ENCODE results near the gene LAX1.

Gene LAX1, protein sequence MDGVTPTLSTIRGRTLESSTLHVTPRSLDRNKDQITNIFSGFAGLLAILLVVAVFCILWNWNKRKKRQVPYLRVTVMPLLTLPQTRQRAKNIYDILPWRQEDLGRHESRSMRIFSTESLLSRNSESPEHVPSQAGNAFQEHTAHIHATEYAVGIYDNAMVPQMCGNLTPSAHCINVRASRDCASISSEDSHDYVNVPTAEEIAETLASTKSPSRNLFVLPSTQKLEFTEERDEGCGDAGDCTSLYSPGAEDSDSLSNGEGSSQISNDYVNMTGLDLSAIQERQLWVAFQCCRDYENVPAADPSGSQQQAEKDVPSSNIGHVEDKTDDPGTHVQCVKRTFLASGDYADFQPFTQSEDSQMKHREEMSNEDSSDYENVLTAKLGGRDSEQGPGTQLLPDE

DNA sequence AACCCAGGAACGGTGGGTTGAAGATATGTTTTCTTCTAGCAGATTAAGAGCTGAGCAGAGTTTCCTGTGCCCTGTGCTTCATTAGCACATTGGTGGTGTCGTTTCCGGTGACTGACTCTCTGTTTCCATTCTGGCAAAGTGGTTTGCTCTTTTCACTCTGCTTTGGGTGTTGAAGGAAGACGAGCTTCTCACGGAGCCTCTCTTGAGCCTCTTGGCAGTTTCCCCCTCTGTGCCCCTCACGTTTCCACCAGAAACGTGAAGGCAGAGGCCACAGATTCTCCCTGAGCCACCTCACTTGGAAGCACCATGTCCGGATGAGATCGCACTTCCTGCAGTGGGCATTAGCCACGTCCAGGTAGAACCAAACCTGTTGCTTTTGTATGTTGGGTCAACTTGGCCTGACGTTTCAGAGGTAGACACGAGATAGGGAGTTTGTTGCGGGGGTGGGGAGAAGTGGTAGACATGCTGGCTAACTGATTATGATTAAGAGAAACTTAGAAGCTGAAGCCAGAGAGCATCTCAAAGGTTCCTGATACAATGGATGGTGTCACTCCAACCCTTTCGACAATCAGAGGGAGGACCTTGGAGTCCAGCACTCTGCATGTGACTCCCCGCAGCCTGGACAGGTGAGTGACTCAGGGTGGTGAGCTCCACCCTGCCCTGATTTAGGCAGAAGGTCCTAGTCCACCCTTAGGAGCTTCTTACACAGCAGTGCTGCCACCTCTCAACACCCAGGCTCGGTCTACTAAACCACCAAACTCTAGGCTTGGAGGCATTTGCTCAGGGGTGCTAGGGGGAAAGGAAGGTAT, at the start of gene LAX1:
TSS of gene LAX1 (plus strand) at position 155 of the 809 bp plus-strand sequence. CDS start at position 538, 383 bp downstream.
- TF ChIP-seq, protein P1, sequence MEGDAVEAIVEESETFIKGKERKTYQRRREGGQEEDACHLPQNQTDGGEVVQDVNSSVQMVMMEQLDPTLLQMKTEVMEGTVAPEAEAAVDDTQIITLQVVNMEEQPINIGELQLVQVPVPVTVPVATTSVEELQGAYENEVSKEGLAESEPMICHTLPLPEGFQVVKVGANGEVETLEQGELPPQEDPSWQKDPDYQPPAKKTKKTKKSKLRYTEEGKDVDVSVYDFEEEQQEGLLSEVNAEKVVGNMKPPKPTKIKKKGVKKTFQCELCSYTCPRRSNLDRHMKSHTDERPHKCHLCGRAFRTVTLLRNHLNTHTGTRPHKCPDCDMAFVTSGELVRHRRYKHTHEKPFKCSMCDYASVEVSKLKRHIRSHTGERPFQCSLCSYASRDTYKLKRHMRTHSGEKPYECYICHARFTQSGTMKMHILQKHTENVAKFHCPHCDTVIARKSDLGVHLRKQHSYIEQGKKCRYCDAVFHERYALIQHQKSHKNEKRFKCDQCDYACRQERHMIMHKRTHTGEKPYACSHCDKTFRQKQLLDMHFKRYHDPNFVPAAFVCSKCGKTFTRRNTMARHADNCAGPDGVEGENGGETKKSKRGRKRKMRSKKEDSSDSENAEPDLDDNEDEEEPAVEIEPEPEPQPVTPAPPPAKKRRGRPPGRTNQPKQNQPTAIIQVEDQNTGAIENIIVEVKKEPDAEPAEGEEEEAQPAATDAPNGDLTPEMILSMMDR (IDR thresholded peaks at IDR 0.05; ENCODE audit: low read depth, low read length, missing control alignments), result no peak
- in situ Hi-C loops (cut with HindIII; ENCODE audit: low sequenced_read_pairs), result no loop called here
- no peak for DNase-seq (ENCODE audit: low read depth)
- no peak within 1 kb of the TSS for H3K4me3 ChIP-seq (ENCODE audit: low read depth, low read length)

GRCh38 chr1:203717120-203717519, 47.9 kb upstream of the LAX1 start:
- no peak for DNase-seq (ENCODE audit: low read depth)
- in situ Hi-C loops (cut with HindIII; ENCODE audit: low sequenced_read_pairs), result loop anchor here (25.0 kb wide), 1 partner anchor 205 kb away; no protein-coding TSS in a partner anchor
- H3K4me3 ChIP-seq (ENCODE audit: low read depth, low read length), result no peak overlapping the region
- TF ChIP-seq, protein P1 (IDR thresholded peaks at IDR 0.05; ENCODE audit: low read depth, low read length, missing control alignments), result no peak

DNA sequence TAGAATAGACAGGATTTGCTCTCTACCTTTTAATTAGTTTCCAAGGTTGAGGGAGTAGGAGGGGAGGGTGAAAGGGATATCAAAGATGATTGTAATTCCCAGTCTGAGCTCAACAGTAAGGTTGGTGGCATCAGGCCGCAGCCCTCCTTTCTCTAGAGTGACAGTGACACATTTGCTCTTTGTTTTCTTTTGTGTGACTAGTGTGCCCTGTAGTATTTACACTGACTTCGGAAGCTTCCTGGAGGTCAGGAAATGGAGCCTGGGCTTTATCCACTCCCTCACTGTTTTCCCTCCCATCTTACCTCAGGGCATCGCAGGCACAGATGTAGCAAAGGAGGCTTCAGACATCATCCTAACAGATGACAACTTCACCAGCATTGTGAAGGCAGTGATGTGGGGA, 44.7 kb upstream of the LAX1 start:
- no peak for DNase-seq (ENCODE audit: low read depth)
- in situ Hi-C loops (cut with HindIII; ENCODE audit: low sequenced_read_pairs), result loop anchor here (25.0 kb wide), 1 partner anchor 208 kb away; no protein-coding TSS in a partner anchor
- H3K4me3 ChIP-seq (ENCODE audit: low read depth, low read length), result no peak overlapping the region
- TF ChIP-seq, protein P1 (IDR thresholded peaks at IDR 0.05; ENCODE audit: low read depth, low read length, missing control alignments), result no peak

- in situ Hi-C loops (cut with HindIII; ENCODE audit: low sequenced_read_pairs), result loop anchor here (25.0 kb wide), 1 partner anchor 211 kb away; no protein-coding TSS in a partner anchor
- no peak overlapping the region for H3K4me3 ChIP-seq (ENCODE audit: low read depth, low read length)
- TF ChIP-seq, protein P1 (IDR thresholded peaks at IDR 0.05; ENCODE audit: low read depth, low read length, missing control alignments), result no peak
- no peak for DNase-seq (ENCODE audit: low read depth)
Observed at GRCh38 chr1:203722909-203723308, 42.1 kb upstream of the LAX1 start.

DNA sequence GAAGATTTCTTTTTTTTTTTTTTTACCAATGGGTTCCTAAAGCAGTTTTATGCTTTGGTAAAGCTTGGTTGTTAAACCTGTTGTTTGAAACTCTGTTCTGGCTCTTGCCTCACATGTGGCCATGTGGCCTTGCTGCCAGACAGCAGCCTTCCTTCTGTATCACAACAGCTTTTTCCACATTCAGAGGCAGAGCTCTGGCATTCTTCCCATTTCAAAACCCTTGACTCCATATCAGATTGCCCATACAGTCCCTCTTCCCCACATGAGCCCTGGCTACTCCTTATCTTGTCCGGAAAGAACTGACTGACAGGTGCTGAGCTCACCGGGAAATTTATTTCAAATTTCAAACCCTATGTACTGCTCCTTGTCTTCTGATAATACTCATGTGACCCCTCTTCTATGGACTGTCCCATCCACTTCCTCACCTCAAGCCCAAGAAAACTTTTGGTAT, 38.5 kb upstream of the LAX1 start:
- no peak for DNase-seq (ENCODE audit: low read depth)
- TF ChIP-seq, protein P1 (IDR thresholded peaks at IDR 0.05; ENCODE audit: low read depth, low read length, missing control alignments), result no peak
- in situ Hi-C loops (cut with HindIII; ENCODE audit: low sequenced_read_pairs), result loop anchor here (5.0 kb wide), 1 partner anchor 71 kb away; the partner anchor contains the start of genes ZBED6 and ZC3H11A
- H3K4me3 ChIP-seq (ENCODE audit: low read depth, low read length), result no peak overlapping the region

All from astrocyte of the cerebellum (primary cell).